Fibroblast of lung (primary cell): Measurements from ENCODE around the gene WDR27. TPM values are rescaled to one million over a fixed set of nuclear protein-coding genes. Genes with fewer than 3 reads are reported as not detected.

Experiments used
- DNase-seq, 2 donors: peaks; one replicate each; pipeline versions ENCODE4 v3.0.0 to v3.0.0-alpha.2; 2010; ENCODE audit warnings: low read depth in 2 of 2
- H2AFZ ChIP-seq: 2 replicates; pipeline ENCODE4 v1.5.1; 2012; ENCODE audit warnings: low read length, control low read depth, inconsistent platforms
- H3K27ac ChIP-seq: 2 replicates; pipeline ENCODE4 v1.5.1; 2011; ENCODE audit warnings: low read length, control low read depth; ENCODE audit not compliant: insufficient read depth
- H3K27me3 ChIP-seq: 2 replicates; pipeline ENCODE4 v1.5.1; 2011; ENCODE audit warnings: mild to moderate bottlenecking, low read length; ENCODE audit not compliant: control insufficient read depth, insufficient read depth
- H3K36me3 ChIP-seq: 2 replicates; pipeline ENCODE4 v1.5.1; 2011; ENCODE audit warnings: low read length; ENCODE audit not compliant: control insufficient read depth, insufficient read depth
- H3K4me1 ChIP-seq: 2 replicates; pipeline ENCODE4 v1.5.1; 2011; ENCODE audit warnings: low read length; ENCODE audit not compliant: control insufficient read depth, insufficient read depth; ENCODE audit errors: extremely low read depth
- H3K4me2 ChIP-seq: 2 replicates; pipeline ENCODE4 v1.5.1; 2011; ENCODE audit warnings: low read length, control low read depth; ENCODE audit not compliant: insufficient read depth; ENCODE audit errors: extremely low read depth
- H3K4me3 ChIP-seq, 4 experiments: fragments of 200-600 bp in 1 of 4; sonication (generic) in 1 of 4; replicated peaks in 1 of 4; 2 replicates each; pipeline ENCODE4 v1.5.1; 2011 to 2016; ENCODE audit warnings: low read length in 4 of 4, low read depth in 3 of 4, mild to moderate bottlenecking in 3 of 4, control low read depth in 2 of 4, inconsistent platforms in 1 of 4, mixed read lengths in 1 of 4; ENCODE audit not compliant: insufficient read depth in 1 of 4; ENCODE audit errors: control extremely low read depth in 1 of 4
- H3K79me2 ChIP-seq: 2 replicates; pipeline ENCODE4 v1.5.1; 2012; ENCODE audit warnings: mild to moderate bottlenecking, low read length, inconsistent platforms; ENCODE audit not compliant: control insufficient read depth, insufficient read depth
- H3K9ac ChIP-seq: 2 replicates; pipeline ENCODE4 v1.5.1; 2011; ENCODE audit warnings: mild to moderate bottlenecking, low read length, control low read depth; ENCODE audit not compliant: insufficient read depth
- H3K9me3 ChIP-seq: 2 replicates; pipeline ENCODE4 v1.5.1; 2012; ENCODE audit warnings: low read depth, low read length; ENCODE audit not compliant: control insufficient read depth, insufficient read depth
- H4K20me1 ChIP-seq: 2 replicates; pipeline ENCODE4 v1.5.1; 2011; ENCODE audit warnings: low read length; ENCODE audit not compliant: control insufficient read depth, insufficient read depth; ENCODE audit errors: extremely low read depth
- CTCF ChIP-seq, 2 donors: IDR thresholded peaks in 1 of 2; conservative IDR thresholded peaks in 1 of 2; 1 replicate in 1 of 2; 2 replicates in 1 of 2; pipeline ENCODE4 v1.5.1; 2011 to 2012; ENCODE audit warnings: low read length in 2 of 2, control low read depth in 1 of 2, inconsistent platforms in 1 of 2, low read depth in 1 of 2, mild to moderate bottlenecking in 1 of 2
- EZH2 ChIP-seq: IDR thresholded peaks from 2 replicates; pipeline ENCODE4 v1.5.1; 2012; ENCODE audit warnings: low read length, control low read depth, mild to moderate bottlenecking; ENCODE audit errors: missing control alignments
- polyA plus RNA-seq, 2 donors: library from polyadenylated mRNA; depleted of rRNA in 1 of 2; stranded (reverse) in 1 of 2; unstranded in 1 of 2; fragments of >200 nt; gene quantifications; 2 replicates each; pipeline ENCODE4 v1.2.1, GENCODE V29; 2011 to 2012; ENCODE audit warnings: missing spikeins in 1 of 2
- total RNA-seq: library from RNA; depleted of rRNA; stranded (reverse); fragments of >200 nt; gene quantifications from 2 replicates; pipeline ENCODE4 v1.2.1, GENCODE V29; 2014

The WDR27 gene
- total and polyA plus RNA-seq, 2 donors (not counting 1 experiment from before 2014, with no cell fraction given), result 8.8 to 23.3 TPM

DNA sequence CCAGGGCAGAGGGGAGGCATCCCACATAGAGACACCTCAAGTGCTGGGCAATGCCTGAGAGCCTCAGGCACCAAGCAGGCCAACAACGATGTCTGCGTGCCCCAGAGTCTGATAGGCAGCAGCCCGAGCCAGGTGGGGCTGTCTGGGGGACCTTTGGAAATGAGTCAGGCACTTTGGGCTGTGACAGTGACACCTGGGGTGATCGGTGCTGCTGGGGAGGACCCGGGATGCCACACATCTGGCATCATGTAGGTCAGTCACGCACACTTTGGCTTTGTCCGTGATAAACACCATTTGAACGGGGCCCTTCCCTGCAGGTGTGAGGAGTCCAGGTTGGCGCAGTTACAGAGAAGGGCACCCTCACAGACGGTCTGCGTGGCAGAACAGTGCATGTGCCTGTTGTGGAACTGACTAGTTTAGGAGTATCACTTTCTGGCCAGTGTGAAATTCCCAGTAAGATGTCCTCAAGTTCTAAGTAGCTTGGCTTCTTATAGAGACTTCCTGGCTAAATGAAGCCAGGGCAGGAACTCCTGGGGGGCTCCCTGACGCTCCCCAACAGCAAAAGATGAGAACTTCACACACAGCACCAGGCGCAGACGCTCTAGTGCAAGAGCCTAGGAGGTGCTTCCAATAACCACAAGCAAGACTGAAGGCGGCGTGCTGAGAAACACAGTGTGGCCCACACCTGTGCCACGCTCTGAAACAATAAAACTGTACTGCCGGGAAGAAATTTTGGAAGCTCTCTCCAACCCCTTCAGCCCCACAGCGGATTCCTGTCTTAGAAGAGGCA is 134.7 kb downstream of the WDR27 start:
- Histone ChIP-seq H3K4me1 (no peaks in the 10 kb centered on the region), H3K27me3 (no peaks in the 10 kb centered on the region), H3K4me3 (no peak overlapping the region), H3K36me3 (no peaks in the 10 kb centered on the region), H3K9me3 (no peaks in the 10 kb centered on the region), H2AFZ (no peak overlapping the region), H4K20me1 (no peaks in the 10 kb centered on the region), H3K79me2 (no peaks in the 10 kb centered on the region), H3K4me2 (no peak overlapping the region), H3K27ac (no peak overlapping the region), H3K9ac (no peak overlapping the region)
- DNase-seq, result no peak
- no peak for TF ChIP-seq CTCF (conservative IDR thresholded peaks at IDR 0.05 in 1 of 2, IDR thresholded peaks at IDR 0.05 in 1 of 2; ENCODE audit: low read depth in 1 of 2, low read length in 2 of 2)
- no peak for TF ChIP-seq EZH2

DNA sequence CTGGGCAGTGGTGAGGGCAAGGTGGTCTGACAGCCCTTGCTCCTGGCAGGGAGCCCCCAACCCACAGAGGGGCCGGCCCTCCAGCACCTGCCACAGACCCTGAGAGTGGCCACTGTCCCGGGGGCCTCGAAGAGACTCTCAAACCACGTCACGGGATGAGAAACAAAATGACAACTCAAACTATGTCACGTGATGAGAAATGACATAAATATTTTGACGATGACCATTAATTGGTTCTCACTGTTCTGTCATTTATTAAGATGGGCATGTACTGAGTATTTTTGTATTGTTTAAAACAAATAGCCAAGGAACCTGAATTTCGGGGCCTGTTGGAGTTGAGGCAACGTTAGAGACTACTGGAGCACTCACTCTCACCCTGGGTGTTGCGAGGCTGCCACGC is 135.5 kb downstream of the WDR27 start:
- H4K20me1 ChIP-seq, result no peaks in the 10 kb centered on the region
- no peak overlapping the region for H3K9ac ChIP-seq
- no peaks in the 10 kb centered on the region for H3K9me3 ChIP-seq
- no peaks in the 10 kb centered on the region for H3K4me1 ChIP-seq
- no peak for TF ChIP-seq EZH2
- no peak for TF ChIP-seq CTCF (conservative IDR thresholded peaks at IDR 0.05 in 1 of 2, IDR thresholded peaks at IDR 0.05 in 1 of 2; ENCODE audit: low read depth in 1 of 2, low read length in 2 of 2)
- no peak for DNase-seq
- H3K27ac ChIP-seq, result no peak overlapping the region
- no peaks in the 10 kb centered on the region for H3K36me3 ChIP-seq
- no peak overlapping the region for H3K4me3 ChIP-seq
- no peak overlapping the region for H3K4me2 ChIP-seq
- H3K79me2 ChIP-seq, result no peaks in the 10 kb centered on the region
- H3K27me3 ChIP-seq, result no peaks in the 10 kb centered on the region
- no peak overlapping the region for H2AFZ ChIP-seq

DNA sequence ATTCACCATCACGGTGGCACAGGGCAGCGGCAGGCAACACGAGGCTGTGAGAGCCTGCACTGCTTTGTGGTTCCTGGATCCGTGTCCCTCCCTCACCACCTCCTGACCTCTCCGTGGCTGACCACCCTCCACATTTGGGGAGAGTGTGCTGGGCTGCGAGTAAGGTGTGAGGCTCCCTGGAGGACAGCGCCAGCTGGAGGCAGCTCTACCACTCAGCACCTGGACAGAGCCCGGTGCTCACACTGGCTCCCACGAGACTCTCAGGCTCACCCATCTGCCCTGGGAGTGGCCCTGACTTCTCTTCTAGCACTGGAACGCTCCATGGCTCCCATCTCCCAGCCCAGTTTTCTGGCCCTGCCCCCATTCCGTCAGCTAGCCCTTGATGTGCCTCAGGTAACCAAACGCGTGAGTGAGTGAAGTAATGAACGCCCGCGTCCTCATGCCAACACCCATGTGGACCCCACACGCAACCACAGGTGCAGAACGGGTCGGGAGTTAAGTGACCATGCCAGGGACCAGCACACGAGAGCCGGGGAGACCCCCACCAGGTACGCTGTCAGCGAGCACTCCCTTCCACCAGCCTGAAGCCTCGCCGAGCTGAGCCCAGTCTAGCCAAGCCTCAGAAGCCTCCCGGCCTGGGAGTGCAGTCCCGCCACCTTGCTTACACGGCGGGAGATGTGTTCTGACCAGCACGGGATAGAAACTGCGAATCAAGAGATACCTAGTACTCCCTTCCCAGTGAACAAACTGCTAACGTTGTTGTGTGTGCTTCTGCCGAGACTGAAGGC is 137.2 kb downstream of the WDR27 start:
- H2AFZ ChIP-seq, result no peak overlapping the region
- no peak overlapping the region for H3K9ac ChIP-seq
- TF ChIP-seq EZH2 (no peak), CTCF (conservative IDR thresholded peaks at IDR 0.05 in 1 of 2, IDR thresholded peaks at IDR 0.05 in 1 of 2; ENCODE audit: low read depth in 1 of 2, low read length in 2 of 2) (no peak)
- no peak for DNase-seq
- H3K27me3 ChIP-seq, result no peaks in the 10 kb centered on the region
- no peaks in the 10 kb centered on the region for H3K9me3 ChIP-seq
- H3K79me2 ChIP-seq, result no peaks in the 10 kb centered on the region
- no peak overlapping the region for H3K27ac ChIP-seq
- no peaks in the 10 kb centered on the region for H3K36me3 ChIP-seq
- no peak overlapping the region for H3K4me3 ChIP-seq
- no peaks in the 10 kb centered on the region for H4K20me1 ChIP-seq
- H3K4me2 ChIP-seq, result no peak overlapping the region
- H3K4me1 ChIP-seq, result no peaks in the 10 kb centered on the region
